ENCODE measurements around the gene SYT11.
"Not testable (repeated sequence)": the region's sequence is repeated elsewhere in the genome, so short reads cannot be mapped to it uniquely, and the experiment has no call there.

Gene SYT11

GRCh38 chr1:155859234-155859829 lies at the start of gene SYT11:
TSS of gene SYT11 (plus strand) at chr1:155859567. CDS start at chr1:155859762, 195 bp downstream.
- DNase-seq (ENCODE audit: low read depth): peak; percentile 98

- no peak for DNase-seq (ENCODE audit: low read depth)
These were observed 46.5 kb upstream of the SYT11 start for GRCh38 chr1:155812878-155813277.

GRCh38 chr1:155813672-155814071 lies 45.7 kb upstream of the SYT11 start:
- DNase-seq (ENCODE audit: low read depth): no peak

- no peak for DNase-seq (ENCODE audit: low read depth)
These were observed 43.0 kb upstream of the SYT11 start for GRCh38 chr1:155816351-155816750.

GRCh38 chr1:155827450-155827849 lies 31.9 kb upstream of the SYT11 start:
- DNase-seq (ENCODE audit: low read depth): no peak

- no peak for DNase-seq (ENCODE audit: low read depth)
These were observed 27.9 kb upstream of the SYT11 start for GRCh38 chr1:155831279-155831976.

- DNase-seq (ENCODE audit: low read depth): no peak
These were observed 25.6 kb upstream of the SYT11 start for GRCh38 chr1:155833665-155834295.

- DNase-seq (ENCODE audit: low read depth): peak; percentile 19
These were observed 25.0 kb upstream of the SYT11 start for GRCh38 chr1:155834296-155834926.

GRCh38 chr1:155834927-155835399 lies 24.4 kb upstream of the SYT11 start:
- not testable (repeated sequence) for DNase-seq (ENCODE audit: low read depth)

GRCh38 chr1:155835548-155835947 lies 23.8 kb upstream of the SYT11 start:
- DNase-seq (ENCODE audit: low read depth): no peak

GRCh38 chr1:155840386-155840785 lies 19.0 kb upstream of the SYT11 start:
- no peak for DNase-seq (ENCODE audit: low read depth)

- no peak for DNase-seq (ENCODE audit: low read depth)
These were observed 14.4 kb upstream of the SYT11 start for GRCh38 chr1:155844860-155845421.

GRCh38 chr1:155847823-155848529 lies 11.4 kb upstream of the SYT11 start:
- no peak for DNase-seq (ENCODE audit: low read depth)

GRCh38 chr1:155850345-155850744 lies 9.0 kb upstream of the SYT11 start:
- DNase-seq (ENCODE audit: low read depth): no peak

GRCh38 chr1:155856257-155856974 lies 3.0 kb upstream of the SYT11 start:
- no peak for DNase-seq (ENCODE audit: low read depth)

- peak; percentile 96 for DNase-seq (ENCODE audit: low read depth)
These were observed 2.1 kb upstream of the SYT11 start, which contains the start of gene GON4L for GRCh38 chr1:155856975-155857930. TSS of gene GON4L (minus strand) at chr1:155857214. CDS start at chr1:155853780, 3,434 bp downstream.

- no peak for DNase-seq (ENCODE audit: low read depth)
These were observed 550 bp upstream of the SYT11 start for GRCh38 chr1:155858800-155859233.

GRCh38 chr1:155859881-155860871 lies 809 bp downstream of the SYT11 start:
- DNase-seq (ENCODE audit: low read depth): peak; percentile 78
